Fibroblast of skin of scalp (primary cell): ENCODE results near the gene MT4.
"Not testable (repeated sequence)": the region's sequence is repeated elsewhere in the genome, so short reads cannot be mapped to it uniquely, and the experiment has no call there.

Source experiments
- DNase-seq: peaks from one replicate; pipeline ENCODE4 v3.0.0-alpha.2; 2013

The MT4 gene

DNA sequence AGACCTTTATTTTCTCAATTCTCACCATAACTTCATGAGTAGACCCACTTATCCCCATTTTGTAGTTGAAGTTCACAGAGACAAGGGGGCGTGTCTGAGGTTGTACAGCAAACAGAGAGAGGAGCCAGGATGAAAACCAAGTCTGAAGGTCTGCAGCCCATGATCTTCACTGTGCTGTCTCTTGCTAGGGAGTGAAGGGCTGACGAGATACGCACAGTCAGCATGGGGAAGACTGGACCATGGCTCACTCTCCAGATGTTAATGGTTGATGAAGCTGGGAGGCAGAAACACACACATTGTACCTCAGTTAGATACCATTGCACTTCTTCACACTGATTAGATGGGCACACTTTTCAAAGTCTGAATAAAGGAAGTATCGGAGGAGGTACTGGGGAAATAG, 5.8 kb upstream of the MT4 start:
- DNase-seq: no peak

DNA sequence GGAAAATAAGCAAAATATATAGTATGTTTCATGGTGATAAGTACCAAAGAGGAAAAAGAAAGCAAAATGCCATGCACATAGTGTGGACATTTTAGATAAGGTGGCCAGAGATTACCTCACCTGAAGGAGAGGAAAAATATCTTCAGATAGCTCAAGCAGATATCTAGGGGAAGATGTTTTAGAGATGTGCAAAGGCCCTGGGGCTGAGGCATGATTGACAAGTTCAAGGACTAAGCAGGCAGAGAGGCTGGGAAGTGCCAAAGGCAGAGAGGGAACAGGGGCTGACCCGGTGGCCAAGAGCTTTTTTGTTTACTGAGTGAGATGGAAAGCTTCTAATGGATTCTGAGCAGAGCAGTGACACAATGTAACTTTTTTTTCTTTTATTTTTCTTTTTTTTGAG, 4.4 kb upstream of the MT4 start:
- DNase-seq: no peak

DNA sequence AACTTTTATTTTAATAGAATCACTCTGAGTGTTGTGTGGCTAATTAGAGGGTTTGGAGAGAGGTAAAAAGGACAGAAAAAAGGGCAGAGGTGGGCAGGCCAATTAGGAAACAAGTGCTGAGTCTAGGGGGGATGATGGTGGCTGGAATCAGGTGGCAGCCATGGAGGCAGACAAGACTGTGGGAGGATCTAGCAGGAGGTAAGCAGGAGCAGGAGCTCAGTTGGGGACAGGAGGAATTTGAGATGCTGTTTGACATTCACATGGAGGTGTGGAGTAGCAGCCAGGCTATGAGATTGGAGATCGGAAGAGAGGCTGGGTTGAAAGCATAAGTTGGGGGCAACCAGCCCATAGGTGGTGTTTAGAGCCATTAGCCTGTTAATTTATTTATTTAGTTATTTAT, 3.7 kb upstream of the MT4 start:
- no peak for DNase-seq

DNA sequence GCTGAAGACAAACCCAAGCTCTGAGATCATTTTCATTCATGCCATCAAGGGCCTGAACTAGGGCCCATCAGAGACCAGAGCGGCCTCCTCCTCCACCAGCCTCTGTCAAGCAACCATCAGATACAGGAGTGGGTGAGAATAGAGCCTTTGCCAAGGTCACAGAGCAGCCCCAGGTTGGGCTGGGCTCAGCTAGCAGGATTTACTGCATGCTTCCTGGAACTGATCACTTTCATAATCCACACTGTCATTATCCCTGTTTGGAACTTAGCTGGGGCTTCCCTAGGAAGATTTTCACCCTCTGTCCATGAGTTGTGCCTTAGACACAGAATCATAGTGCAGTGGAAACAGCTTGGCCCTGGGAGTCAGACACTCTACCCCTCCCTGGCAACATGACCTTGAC, 5.1 kb downstream of the MT4 start:
- no peak for DNase-seq

DNA sequence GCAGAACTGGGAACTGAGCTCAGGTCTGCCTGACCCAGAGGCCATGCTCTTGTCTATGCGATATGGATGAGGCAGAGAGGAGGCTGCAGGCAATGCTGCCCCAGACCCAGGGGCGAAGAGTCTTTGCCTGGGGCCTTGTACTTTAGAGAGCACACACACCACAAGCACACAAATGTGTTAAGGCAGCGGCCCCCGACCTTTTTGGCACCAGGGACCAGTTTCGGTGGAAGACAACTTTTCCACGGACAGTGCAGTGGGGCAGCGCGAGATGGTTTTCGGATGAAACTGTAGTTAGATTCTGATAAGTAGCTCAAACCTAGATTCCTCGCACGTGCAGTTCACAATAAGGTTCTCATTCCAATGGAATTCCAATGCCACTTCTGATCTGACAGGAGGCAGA, 6.7 kb downstream of the MT4 start:
- DNase-seq: no peak

DNA sequence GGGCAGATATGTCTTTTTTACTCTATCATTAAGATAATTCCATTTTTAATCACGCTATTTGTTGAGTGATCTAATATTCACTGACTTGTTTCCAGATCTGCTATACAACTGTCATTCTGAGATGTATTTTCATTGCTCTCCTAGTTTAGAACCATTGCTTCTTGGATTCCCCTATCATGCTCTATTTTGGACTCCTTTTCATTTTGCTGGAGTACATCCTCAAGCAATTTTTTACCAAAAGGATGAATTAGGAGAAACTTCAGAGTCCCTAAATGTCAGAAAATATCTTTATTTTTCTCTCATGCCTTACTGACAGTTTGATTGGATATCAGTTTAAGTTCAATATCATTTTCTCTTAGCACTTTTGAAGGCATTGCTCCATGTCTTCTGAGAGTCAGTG, 9.8 kb downstream of the MT4 start:
- DNase-seq: no peak

DNA sequence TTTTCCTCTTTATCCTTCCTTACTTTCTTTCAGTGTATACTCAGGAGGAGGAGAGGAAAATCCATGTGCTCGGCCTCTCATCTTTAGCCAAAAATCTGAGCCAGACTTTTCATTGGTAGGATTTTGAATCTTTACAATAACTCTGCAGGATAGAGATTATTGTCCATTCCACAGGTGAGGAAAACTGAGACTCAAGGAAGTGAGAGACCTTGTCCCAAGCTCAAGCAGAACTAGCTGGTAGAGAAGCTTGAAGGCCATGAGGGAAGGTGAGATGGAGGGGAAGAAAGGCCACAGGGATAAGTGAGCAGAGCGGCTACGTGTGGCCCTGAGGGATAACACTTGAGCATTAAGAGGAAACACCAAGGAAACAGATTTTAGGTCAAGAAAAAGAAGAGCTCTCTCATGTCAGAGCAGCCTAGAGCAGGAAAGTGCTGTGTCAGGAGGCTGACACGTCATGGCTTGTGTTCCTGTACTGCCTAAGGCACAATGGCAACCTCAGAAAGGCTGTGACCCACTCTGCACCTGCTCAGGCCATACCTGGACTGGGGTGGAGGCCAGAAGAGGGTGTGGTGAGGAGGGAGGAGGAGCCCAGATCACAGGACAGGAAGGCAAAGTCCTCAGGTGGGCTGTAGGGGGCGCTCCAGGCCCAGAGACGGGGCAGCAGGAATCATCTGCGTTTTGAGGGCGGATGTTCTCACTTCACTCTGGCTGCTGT, 11.9 kb downstream of the MT4 start:
- DNase-seq: peak; percentile 51

DNA sequence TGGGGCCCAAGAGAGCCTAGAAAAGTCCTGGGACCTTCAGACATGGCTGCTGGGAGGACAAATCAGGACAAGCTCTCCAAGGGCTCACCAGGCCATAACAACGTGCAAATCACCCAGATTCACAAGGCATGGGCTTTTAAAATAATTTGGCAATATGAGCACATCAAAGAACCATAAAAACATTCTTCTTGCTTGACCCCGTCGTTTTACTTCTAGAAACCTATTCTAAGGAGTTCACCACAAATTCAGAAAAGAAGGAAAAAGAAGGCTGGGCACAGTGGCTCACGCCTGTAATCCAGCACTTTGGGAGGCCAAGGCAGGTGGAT, 12.4 kb downstream of the MT4 start:
- no peak for DNase-seq

DNA sequence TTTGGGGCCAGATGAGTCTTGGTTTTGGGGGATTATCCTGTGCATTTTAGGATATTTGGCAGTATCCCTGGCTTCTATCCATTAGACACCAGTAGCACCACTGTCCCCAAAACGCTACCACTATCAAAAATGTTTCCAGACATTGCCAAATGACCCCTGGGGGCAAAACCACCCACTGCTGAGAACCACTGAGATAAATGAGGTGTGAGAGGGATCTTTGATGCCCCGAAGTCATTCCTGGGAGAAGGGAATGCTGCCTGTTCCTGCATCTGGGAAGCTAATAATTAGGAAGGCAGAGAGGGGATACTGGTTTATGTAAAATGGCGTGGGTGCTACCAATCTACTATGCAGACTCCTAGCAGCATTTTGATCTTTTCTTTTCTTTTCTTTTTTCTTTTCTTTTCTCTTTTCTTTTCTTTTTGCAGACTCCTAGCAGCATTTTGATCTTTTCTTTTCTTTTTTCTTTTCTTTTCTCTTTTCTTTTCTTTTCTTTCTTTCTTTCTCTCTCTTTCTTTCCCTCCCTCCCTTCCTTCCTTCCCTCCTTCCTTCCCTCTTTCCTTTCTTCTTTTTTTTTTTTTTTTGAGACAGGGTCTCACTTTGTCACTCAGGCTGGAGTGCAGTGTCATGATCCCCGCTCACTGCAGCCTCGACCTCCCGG, 15.6 kb downstream of the MT4 start:
- no peak for DNase-seq

DNA sequence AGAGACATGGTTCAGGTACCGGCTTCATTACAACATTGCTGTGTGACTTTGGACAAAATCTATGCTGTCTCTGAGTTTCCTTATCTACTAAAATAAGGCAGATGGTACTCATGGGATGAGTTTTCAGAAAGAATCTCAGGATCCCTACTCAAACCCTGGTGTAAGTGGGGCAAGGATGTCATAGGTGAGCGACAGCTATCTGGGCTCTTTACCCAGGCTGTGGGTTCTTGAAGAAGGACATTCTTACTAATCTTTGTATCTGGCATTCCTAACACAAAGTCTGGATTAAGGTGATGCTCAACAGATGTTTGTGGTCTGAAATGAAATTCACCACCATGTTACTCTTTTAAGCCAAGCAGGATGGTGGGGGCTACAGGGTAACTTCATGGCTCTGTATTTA, 18.0 kb downstream of the MT4 start:
- not testable (repeated sequence) for DNase-seq

DNA sequence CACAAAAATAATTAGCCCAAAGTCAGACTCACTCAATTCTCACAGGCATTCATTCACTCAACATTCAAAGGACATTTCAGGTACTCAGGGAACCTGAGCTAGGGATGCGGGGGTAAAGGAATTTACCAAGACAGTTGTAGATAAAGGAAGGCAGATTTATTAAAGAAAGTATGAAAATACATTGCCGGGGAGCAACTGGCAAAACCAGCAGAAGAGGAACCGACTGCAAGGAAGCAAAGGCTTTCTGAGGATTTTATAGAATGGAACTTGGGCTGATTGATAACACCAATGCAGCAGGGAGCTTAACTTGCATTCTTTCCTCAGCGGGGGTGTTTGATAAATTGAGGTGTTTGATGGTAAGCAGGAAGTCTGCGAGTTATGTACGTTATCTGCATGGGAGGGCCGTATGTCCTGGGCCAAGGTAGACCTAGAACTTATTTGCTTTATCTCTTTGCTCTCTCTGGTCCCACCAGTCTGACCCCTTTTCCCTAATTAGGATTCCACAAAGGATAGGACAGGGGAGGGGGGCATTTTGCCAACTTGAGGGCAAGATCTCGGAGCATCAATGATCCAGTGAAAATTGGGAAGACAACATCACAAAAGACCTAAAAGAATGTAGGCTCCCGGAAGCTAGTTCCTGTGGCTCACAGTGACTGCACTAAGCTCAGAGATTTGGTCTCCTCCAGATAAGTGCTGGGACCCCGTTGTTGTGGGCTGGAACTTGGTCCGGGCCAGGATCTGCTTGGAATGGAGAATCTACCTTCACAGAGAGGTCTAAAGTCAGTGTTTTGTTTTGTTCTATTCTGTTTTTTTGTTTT, 18.7 kb downstream of the MT4 start:
- DNase-seq: no peak

DNA sequence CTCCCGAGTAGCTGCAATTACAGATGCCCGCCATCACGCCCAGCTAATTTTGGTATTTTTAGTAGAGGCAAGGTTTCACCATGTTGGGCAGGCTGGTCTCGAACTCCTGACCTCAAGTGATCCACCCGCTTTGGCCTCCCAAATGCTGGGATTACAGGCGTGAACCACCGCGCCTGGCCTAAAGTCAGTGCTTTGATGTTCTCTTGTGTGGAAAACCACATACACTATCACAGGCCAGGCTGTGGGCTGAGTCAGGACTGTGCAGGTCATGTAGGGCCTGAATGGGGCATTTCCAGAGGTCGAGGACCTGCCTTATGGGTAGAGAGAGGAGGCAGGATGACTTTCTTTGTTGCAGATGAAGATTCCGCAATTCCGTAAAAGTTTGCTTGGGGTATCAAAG, 19.4 kb downstream of the MT4 start:
- DNase-seq: no peak

DNA sequence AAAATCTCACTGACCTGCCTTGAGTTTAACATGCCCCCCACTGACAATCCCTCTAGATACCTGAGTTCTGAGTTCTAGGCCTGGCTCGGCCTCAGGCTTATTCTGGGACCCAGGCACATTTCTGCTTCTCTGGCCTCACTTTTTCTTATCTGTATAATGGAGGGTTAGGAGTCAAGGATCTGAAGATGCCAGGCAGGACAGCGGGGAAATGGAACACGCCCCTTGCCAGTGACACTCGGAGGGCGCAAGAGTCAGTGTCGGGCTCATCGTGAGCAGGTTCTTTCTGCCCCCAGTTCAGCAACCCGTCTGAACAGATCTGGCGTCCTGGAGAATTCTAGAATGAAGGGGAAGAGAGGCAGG, 23.9 kb downstream of the MT4 start:
- DNase-seq: no peak

DNA sequence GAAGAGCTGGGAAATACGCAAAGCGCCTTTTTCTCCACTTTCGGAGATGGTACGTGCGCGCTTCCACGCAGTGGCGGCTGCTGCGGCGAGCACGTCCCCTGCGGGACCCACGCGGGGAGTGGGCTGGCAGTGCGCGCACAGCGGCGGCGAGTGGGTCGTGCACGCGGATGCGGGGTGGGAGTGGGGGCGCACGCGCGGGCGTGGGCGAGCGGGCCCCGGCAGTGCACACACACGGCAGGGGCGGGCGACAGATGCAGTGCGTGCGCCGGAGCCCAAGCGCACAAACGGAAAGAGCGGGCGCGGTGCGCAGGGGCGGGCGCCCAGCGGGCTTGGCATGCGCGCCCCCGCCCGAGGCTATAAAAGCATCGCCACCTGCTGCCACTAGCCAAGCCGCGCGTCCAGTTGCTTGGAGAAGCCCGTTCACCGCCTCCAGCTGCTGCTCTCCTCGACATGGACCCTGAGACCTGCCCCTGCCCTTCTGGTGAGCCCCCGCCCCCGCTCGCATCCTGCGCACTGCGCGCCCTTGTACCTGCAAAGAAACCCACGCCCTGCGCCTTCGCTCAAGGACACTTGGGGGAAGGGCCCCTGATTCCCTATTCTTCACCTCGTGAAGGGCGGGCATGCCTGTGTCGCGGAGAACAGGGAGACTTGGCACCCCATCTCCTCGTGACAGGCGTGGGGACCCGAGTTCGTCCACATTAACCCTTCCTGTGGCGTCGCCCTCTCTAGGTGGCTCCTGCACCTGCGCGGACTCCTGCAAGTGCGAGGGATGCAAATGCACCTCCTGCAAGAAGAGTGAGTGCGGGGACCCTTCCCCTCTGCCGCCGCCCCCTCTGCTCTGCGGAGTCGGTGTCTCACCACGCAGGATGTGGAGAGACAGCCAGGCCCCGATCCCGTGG, 24.5 kb downstream of the MT4 start, which contains the start of gene MT3:
Gene MT3, plus strand, starts transcription at position 388 of the 899 bp plus-strand sequence. Its CDS starts 63 bp downstream, at position 451.
- no peak for DNase-seq

DNA sequence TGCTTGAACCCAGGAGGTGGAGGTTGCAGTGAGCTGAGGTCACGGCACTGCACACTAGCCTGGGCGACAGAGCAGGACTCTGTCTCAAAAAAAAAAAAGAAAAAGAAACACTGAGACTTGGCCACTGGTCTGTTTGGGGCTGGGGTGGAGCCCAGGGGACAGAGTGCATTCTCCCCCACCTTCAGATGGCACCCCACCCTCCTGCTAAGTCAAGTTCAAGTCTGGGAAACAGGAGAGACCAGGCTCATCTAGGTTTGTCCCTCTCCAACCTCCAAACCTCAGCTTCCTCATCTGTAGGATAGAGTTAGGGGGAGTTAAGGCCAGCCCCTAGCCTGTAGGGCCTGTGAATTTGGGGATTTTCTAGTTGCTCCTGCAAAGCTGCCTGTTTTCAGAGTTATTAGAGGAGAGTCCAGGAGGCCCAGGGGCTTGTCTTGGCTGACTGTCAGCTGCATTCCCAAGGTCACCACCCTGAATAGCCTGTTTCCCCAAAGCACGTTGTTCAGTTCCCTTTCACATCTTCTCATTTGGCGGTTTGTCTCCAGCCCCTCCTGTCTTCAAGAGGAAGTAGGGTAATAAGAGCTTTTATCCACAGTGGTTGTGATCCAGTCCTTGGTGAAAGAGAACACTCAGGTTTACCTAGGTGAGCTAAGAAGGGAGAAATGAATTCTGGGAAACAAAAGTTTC, 26.6 kb downstream of the MT4 start:
- no peak for DNase-seq

DNA sequence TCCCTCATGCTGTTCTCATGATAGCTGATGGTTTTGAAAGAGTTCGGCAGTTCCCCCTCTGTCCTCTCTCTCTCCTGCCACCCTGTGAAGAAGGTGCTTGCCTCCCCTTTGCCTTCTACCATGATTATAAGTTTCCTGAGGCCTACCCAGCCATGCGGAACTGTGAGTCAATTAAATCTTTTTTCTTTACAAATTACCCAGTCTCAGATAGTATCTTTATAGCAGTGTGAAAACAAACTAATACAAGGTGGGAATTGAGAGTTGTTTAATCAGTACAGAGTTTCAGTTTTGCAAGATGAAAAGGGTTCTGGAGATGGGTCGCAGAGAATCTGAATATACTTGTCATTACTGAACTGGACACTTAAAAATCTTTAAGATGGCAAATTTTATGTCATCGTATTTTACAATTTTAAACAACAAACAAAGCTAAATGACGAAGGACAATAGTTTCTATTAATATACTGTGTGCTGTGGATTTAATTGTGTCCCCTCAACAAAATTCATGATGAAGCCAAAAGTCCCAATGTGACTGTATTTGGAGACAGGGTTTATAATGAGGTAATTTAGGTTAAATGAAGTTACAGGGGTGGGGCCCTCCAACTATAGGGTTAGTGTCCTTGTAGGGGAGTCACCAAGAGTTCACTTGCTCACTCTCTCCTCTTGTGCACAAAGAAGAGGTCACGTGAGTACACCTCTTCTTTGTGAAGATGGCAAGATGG, 28.9 kb downstream of the MT4 start:
- no peak for DNase-seq

DNA sequence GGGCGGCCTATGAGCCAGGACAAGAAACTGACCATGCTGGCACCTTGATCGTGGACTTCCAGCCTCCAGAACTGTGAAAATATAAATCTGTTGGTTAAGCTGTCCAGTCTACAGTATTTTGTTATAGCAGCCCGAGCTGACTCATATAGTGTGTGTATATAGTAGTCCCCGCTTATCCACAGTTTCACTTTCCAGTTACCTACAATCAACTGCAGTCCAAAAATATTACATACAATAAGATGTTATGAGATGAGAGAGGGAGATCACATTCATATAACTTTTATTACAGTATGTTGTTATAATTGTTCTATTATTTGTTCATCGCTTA, 29.4 kb downstream of the MT4 start:
- no peak for DNase-seq

DNA sequence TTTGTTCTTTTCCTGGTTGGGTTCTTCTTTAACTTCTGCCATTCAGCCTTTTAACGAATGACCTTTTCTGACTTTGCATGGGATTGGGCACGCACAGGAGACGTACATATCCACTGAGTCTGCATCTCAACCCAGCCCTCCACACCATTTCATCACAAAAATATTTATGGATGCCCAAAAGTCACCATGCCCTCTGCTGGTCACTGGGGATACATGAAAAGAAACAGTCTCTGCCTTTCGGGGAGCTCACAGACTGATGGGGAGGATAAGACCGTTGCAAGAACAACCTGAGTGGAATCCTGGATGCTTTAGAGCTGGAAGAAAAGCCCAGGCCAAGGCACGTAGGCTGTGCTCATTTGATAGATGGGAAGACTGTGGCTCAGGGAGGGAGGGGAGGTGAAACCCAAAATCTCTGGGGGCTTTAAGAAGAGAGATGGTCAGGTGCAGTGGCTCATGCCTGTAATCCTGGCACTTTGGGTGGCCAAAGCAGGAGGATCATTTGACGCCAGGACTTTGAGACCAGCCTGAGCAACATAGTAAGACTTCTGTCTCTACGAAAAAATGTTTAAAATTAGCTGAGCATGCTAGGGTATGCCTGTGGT, 35.6 kb downstream of the MT4 start:
- peak; percentile 66 for DNase-seq

DNA sequence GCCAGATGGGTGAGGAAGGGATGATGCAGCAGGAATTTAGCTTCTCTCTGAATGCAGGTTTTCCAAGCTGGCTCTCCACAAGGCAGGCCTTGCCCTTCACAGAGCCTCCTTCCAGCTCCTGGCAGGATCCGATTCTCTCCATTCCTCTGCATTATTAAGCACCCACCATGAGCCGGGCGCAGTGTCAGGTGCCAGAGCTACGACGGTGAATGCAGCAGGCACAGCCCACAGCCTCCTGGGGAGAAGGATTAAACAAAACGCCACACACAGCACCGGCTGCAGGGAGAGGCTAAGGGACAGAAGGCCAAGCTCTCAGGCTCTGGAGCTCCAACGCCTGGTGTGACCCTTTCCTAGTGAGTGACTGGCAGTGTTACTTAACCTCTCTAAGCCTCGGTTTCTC, 36.5 kb downstream of the MT4 start:
- no peak for DNase-seq

DNA sequence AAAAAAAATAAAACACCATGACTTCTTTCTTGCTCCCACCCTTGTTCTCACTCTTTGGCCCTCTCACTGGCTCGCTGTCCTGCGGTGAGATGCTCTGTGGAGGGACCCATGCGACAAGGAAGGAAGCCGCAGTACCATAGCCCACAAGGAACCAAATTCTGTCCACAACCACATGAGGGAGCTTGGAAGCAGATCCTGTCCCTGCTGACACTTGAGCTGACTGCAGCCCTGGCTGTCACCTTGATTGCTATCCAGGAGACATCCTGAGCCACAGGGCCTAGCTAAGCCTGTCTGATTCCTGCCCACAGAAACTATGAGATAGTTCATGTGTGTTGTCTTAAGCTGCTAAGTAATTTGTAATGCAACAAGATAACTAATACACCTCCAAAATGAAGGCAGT, 38.7 kb downstream of the MT4 start:
- DNase-seq: peak; percentile 54

DNA sequence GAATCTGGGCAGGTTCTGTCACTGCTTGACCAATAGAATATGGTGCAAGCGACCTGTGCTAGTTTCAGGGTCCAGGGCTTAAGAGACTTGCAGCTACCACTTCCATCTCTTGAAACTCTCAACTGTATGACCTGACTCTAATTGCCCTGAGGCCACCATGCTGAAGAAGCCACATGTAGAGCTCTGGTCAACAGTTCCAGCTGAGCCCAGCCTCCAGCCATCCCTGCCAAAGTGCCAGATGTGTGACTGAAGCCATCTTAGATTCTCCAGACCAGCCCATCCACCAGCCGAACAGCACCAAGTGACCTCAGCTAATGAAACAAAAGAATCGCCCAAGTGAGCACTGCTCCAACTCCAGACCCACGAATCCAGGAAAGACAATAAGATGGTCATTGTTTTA, 40.1 kb downstream of the MT4 start:
- DNase-seq: no peak
